GM23338 (cell line): ENCODE results near the gene RUNX1. TPM values are rescaled to one million over a fixed set of nuclear protein-coding genes. Genes with fewer than 3 reads are reported as not detected.

Experiments used
- ATAC-seq: fragments of 200-7000 bp; cut with Tn5 transposase; 3 replicates; pipeline ENCODE4 v1.9.1; 2020
- DNase-seq: peaks from one replicate; pipeline ENCODE4 v3.0.0-alpha.2; 2015; ENCODE audit warnings: low spot score
- H2AFZ ChIP-seq: fragments of 200-600 bp; sonication (generic); 2 replicates; pipeline ENCODE4 v1.8.0; 2016; ENCODE audit warnings: antibody characterized with exemption, mild to moderate bottlenecking, moderate library complexity
- H3F3A ChIP-seq: fragments of 200-600 bp; sonication (generic); replicated peaks from 2 replicates; pipeline ENCODE4 v1.8.0; 2017; ENCODE audit warnings: antibody characterized with exemption, mixed run types, low read depth
- H3K27ac ChIP-seq: fragments of 200-600 bp; sonication (generic); 2 replicates; pipeline ENCODE4 v1.6.1; 2016; ENCODE audit warnings: low read depth
- H3K27me3 ChIP-seq: fragments of 200-600 bp; sonication (generic); 2 replicates; pipeline ENCODE4 v1.8.0; 2016; ENCODE audit warnings: mild to moderate bottlenecking, mixed run types, moderate library complexity; ENCODE audit not compliant: insufficient read depth
- H3K36me3 ChIP-seq: fragments of 200-600 bp; sonication (generic); 2 replicates; pipeline ENCODE4 v1.8.0; 2016; ENCODE audit warnings: mild to moderate bottlenecking; ENCODE audit not compliant: insufficient read depth
- H3K4me1 ChIP-seq: fragments of 200-600 bp; sonication (generic); 2 replicates; pipeline ENCODE4 v1.8.0; 2016; ENCODE audit warnings: mild to moderate bottlenecking, moderate library complexity; ENCODE audit not compliant: insufficient read depth
- H3K4me2 ChIP-seq: fragments of 200-600 bp; sonication (generic); 2 replicates; pipeline ENCODE4 v1.7.1; 2017; ENCODE audit warnings: mixed run types
- H3K4me3 ChIP-seq: fragments of 200-600 bp; sonication (generic); 2 replicates; pipeline ENCODE4 v1.6.1; 2016; ENCODE audit warnings: mixed run types
- H3K79me2 ChIP-seq: fragments of 200-600 bp; sonication (generic); replicated peaks from 2 replicates; pipeline ENCODE4 v1.8.0; 2017; ENCODE audit warnings: mild to moderate bottlenecking; ENCODE audit not compliant: insufficient read depth
- H3K9me2 ChIP-seq: fragments of 200-600 bp; sonication (generic); 2 replicates; pipeline ENCODE4 v1.8.0; 2017; ENCODE audit not compliant: insufficient read depth
- H4K20me1 ChIP-seq: fragments of 200-600 bp; sonication (generic); replicated peaks from 2 replicates; pipeline ENCODE4 v1.8.0; 2017; ENCODE audit warnings: mild to moderate bottlenecking; ENCODE audit not compliant: insufficient read depth
- H3K27ac Mint-ChIP-seq: 2 replicates; pipeline ENCODE4 v1.8.0; 2020; ENCODE audit warnings: inconsistent platforms, mild to moderate bottlenecking, moderate library complexity, mixed read lengths
- H3K27me3 Mint-ChIP-seq: 3 replicates; pipeline ENCODE4 v1.8.0; 2022; ENCODE audit warnings: low read depth, mild to moderate bottlenecking, moderate library complexity, mixed read lengths, inconsistent platforms; ENCODE audit not compliant: insufficient read depth, poor library complexity
- H3K36me3 Mint-ChIP-seq: 3 replicates; pipeline ENCODE4 v1.8.0; 2021; ENCODE audit warnings: low read depth, mild to moderate bottlenecking, inconsistent platforms, moderate library complexity, mixed read lengths
- H3K4me1 Mint-ChIP-seq: 3 replicates; pipeline ENCODE4 v1.8.0; 2020; ENCODE audit warnings: mild to moderate bottlenecking, inconsistent platforms, mixed read lengths
- H3K4me3 Mint-ChIP-seq: 3 replicates; pipeline ENCODE4 v1.8.0; 2021; ENCODE audit warnings: moderate library complexity, mild to moderate bottlenecking, inconsistent platforms, mixed read lengths
- H3K9me3 Mint-ChIP-seq: 3 replicates; pipeline ENCODE4 v1.8.0; 2020; ENCODE audit warnings: moderate library complexity, mild to moderate bottlenecking, inconsistent platforms, mixed read lengths
- CREB1 ChIP-seq: fragments of 250-450 bp; sonication (Bioruptor Pico); IDR thresholded peaks from 2 replicates; pipeline ENCODE4 v1.5.0; 2020; ENCODE audit warnings: low read depth, mild to moderate bottlenecking, moderate library complexity
- CTCF ChIP-seq, 2 experiments: fragments of 200-600 bp in 1 of 2; sonication (generic) in 1 of 2; conservative IDR thresholded peaks; 2 replicates each; pipeline versions ENCODE4 v1.5.1 to v1.6.1; 2016 to 2017; ENCODE audit warnings: antibody characterized with exemption in 2 of 2, low read depth in 2 of 2, mild to moderate bottlenecking in 2 of 2, moderate library complexity in 1 of 2
- EZH2 ChIP-seq: fragments of 200-600 bp; sonication (generic); IDR thresholded peaks from one replicate; pipeline ENCODE4 v1.8.0; 2017; ENCODE audit warnings: antibody characterized with exemption, mild to moderate bottlenecking, low read depth; ENCODE audit not compliant: unreplicated experiment
- EZH2phosphoT487 ChIP-seq: fragments of 200-600 bp; sonication (generic); IDR thresholded peaks from one replicate; pipeline ENCODE4 v1.8.1; 2018; ENCODE audit warnings: antibody characterized with exemption; ENCODE audit not compliant: unreplicated experiment
- JUNB ChIP-seq: IDR thresholded peaks from one replicate; pipeline ENCODE4 v1.6.1; 2016; ENCODE audit warnings: antibody characterized with exemption; ENCODE audit not compliant: unreplicated experiment
- NANOG ChIP-seq: IDR thresholded peaks from 2 replicates; pipeline ENCODE4 v1.6.1; 2016; ENCODE audit warnings: antibody characterized with exemption, borderline replicate concordance
- POLR2AphosphoS5 ChIP-seq: IDR thresholded peaks from 2 replicates; pipeline ENCODE4 v1.6.1; 2016; ENCODE audit warnings: antibody characterized with exemption, low read depth
- REST ChIP-seq: IDR thresholded peaks from one replicate; pipeline ENCODE4 v1.6.1; 2018; ENCODE audit warnings: antibody characterized with exemption; ENCODE audit not compliant: unreplicated experiment
- STAT1 ChIP-seq: IDR thresholded peaks from one replicate; pipeline ENCODE4 v1.6.1; 2016; ENCODE audit warnings: antibody characterized with exemption; ENCODE audit not compliant: unreplicated experiment
- ZNF114 ChIP-seq: fragments of 250-450 bp; sonication (Bioruptor Pico); IDR thresholded peaks from 2 replicates; pipeline ENCODE4 v1.5.0; 2020; ENCODE audit warnings: mild to moderate bottlenecking, moderate library complexity
- ZNF331 ChIP-seq: fragments of 250-450 bp; sonication (Bioruptor Pico); IDR thresholded peaks from 2 replicates; pipeline ENCODE4 v1.5.0; 2020; ENCODE audit warnings: low read depth, mild to moderate bottlenecking, moderate library complexity
- ZNF462 ChIP-seq: fragments of 250-450 bp; sonication (Bioruptor Pico); IDR thresholded peaks from 2 replicates; pipeline ENCODE4 v1.5.0; 2020; ENCODE audit warnings: mild to moderate bottlenecking, moderate library complexity
- polyA plus RNA-seq: library from polyadenylated mRNA; unstranded; fragments of >200 nt; fragmentation: Nextera tagmentation; extraction: Ambion mirVana; gene quantifications from 2 replicates; pipeline ENCODE4 v1.2.1, GENCODE V29; 2016
- total RNA-seq: library from RNA; depleted of rRNA; stranded (reverse); fragments of >200 nt; shearing (Covaris generic); gene quantifications from 2 replicates; pipeline ENCODE4 v1.2.3, GENCODE V29; 2014
- TF ChIP-seq, protein P1 (sequence below): IDR thresholded peaks from 2 replicates; pipeline ENCODE4 v1.6.1; 2016; ENCODE audit warnings: antibody characterized with exemption

Gene RUNX1
- total and polyA plus RNA-seq, 2 experiments from 2014 or later: 0.29 to 1.1 TPM

DNA sequence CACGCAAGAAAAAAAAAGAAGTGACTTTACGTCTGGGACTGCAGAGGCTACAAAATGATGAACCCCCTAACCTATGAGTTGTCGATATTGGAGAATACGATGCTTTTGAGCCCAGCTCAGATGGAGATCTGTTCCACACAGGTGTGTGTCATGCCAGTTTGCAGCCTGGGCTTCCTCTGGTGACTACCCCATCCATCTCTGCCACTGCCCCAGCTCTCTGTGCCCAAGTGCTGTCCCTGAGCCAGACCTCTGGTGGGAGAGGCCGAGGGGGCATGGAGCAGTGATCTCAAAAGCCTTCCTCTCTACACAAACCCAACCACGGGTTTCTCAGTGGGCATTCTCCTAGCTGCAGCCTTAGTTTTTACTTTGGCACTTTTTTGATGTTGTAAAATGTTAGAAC, 239.3 kb downstream of the RUNX1 start:
- Histone ChIP-seq H3K9me2 (no peaks in the 10 kb centered on the region), H3F3A (no peaks in the 10 kb centered on the region), H4K20me1 (no peaks in the 10 kb centered on the region), H3K4me2 (no peak overlapping the region), H2AFZ (no peak overlapping the region), H3K27me3 (no peaks in the 10 kb centered on the region), H3K4me1 (no peaks in the 10 kb centered on the region), H3K4me3 (no peak overlapping the region), H3K79me2 (no peaks in the 10 kb centered on the region), H3K27ac (no peak overlapping the region), H3K36me3 (no peaks in the 10 kb centered on the region)
- DNase-seq (no peak), ATAC-seq (no peak)
- H3K27ac Mint-ChIP-seq: no peak overlapping the region
- peaks cover 7% of the 10 kb centered on the region for H3K9me3 Mint-ChIP-seq
- H3K4me1 Mint-ChIP-seq: peaks cover 11% of the 10 kb centered on the region
- H3K27me3 Mint-ChIP-seq: peaks cover 5% of the 10 kb centered on the region
- H3K36me3 Mint-ChIP-seq: peaks cover 6% of the 10 kb centered on the region; the same call in 1 of the 3 replicates
- TF ChIP-seq, protein P1, sequence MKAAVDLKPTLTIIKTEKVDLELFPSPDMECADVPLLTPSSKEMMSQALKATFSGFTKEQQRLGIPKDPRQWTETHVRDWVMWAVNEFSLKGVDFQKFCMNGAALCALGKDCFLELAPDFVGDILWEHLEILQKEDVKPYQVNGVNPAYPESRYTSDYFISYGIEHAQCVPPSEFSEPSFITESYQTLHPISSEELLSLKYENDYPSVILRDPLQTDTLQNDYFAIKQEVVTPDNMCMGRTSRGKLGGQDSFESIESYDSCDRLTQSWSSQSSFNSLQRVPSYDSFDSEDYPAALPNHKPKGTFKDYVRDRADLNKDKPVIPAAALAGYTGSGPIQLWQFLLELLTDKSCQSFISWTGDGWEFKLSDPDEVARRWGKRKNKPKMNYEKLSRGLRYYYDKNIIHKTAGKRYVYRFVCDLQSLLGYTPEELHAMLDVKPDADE: no peak
- TF ChIP-seq EZH2 (no peak), ZNF462 (CRISPR knock-in tag) (no peak), JUNB (no peak), REST (no peak), EZH2phosphoT487 (no peak), POLR2AphosphoS5 (no peak), CTCF (conservative IDR thresholded peaks at IDR 0.05; ENCODE audit: low read depth in 2 of 2) (no peak), STAT1 (no peak), ZNF114 (CRISPR knock-in tag) (no peak), ZNF331 (no peak), CREB1 (no peak), NANOG (no peak)
- H3K4me3 Mint-ChIP-seq: no peak overlapping the region
